WERI-Rb-1 (cell line): Measurements from ENCODE around the gene CYP39A1.

Source experiments
- DNase-seq: peaks from one replicate; pipeline ENCODE4 v3.0.0-alpha.2; 2020
- H3K27ac ChIP-seq: fragments of 250-450 bp; sonication (Bioruptor Pico); 2 replicates; pipeline ENCODE4 v1.5.1; 2020; ENCODE audit warnings: mild to moderate bottlenecking, moderate library complexity
- H3K27me3 ChIP-seq: fragments of 250-450 bp; sonication (Bioruptor Pico); 2 replicates; pipeline ENCODE4 v1.5.1; 2021; ENCODE audit warnings: mild to moderate bottlenecking, low read depth, moderate library complexity; ENCODE audit not compliant: insufficient read depth, severe bottlenecking
- H3K36me3 ChIP-seq: fragments of 250-450 bp; sonication (Bioruptor Pico); 2 replicates; pipeline ENCODE4 v1.5.1; 2020; ENCODE audit warnings: mild to moderate bottlenecking, moderate library complexity
- H3K4me3 ChIP-seq: 2 replicates; pipeline ENCODE4 v1.5.1; 2011; ENCODE audit warnings: low read depth, mild to moderate bottlenecking, control low read depth, low read length
- H3K9me3 ChIP-seq: fragments of 250-450 bp; sonication (Bioruptor Pico); 2 replicates; pipeline ENCODE4 v1.5.1; 2021; ENCODE audit warnings: mild to moderate bottlenecking, moderate library complexity; ENCODE audit not compliant: severe bottlenecking
- TF ChIP-seq, protein P1 (sequence below): IDR thresholded peaks from 2 replicates; pipeline ENCODE4 v1.5.1; 2011; ENCODE audit warnings: low read depth, mild to moderate bottlenecking, control low read depth, inconsistent platforms, low read length

Gene CYP39A1

DNA sequence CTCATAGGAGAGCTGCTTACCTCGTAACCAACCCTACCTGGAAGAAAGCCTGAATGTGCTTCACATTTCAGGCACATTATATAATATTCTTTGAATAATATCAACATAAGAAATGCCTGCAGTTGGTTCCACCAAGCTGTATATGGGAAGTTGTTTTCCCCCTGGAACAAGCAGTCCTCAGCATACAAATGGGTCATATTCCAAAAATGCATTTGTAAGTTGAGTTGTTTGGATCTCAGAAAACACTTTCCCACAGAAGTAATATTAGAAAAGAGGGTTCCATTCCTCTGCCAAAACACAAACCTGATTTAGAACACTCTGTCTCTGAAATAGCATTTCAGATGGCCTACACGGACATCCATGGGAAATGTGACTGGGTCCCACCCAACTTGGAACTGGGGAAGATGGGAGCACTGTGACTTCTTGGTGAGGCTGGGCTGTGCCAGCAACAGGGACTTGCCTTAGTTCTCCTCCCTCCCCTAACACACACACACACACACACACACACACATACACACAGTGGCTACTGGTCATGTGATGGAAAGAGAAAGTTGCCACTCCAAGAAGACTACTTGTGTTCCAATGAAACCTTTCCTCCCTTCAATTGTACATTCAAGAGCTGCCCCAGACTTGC, 150.0 kb downstream of the CYP39A1 start:
- DNase-seq: no peak
- Histone ChIP-seq H3K36me3 (no peaks in the 10 kb centered on the region), H3K9me3 (no peaks in the 10 kb centered on the region), H3K4me3 (no peak overlapping the region), H3K27ac (no peak overlapping the region), H3K27me3 (no peaks in the 10 kb centered on the region)
- TF ChIP-seq, protein P1, sequence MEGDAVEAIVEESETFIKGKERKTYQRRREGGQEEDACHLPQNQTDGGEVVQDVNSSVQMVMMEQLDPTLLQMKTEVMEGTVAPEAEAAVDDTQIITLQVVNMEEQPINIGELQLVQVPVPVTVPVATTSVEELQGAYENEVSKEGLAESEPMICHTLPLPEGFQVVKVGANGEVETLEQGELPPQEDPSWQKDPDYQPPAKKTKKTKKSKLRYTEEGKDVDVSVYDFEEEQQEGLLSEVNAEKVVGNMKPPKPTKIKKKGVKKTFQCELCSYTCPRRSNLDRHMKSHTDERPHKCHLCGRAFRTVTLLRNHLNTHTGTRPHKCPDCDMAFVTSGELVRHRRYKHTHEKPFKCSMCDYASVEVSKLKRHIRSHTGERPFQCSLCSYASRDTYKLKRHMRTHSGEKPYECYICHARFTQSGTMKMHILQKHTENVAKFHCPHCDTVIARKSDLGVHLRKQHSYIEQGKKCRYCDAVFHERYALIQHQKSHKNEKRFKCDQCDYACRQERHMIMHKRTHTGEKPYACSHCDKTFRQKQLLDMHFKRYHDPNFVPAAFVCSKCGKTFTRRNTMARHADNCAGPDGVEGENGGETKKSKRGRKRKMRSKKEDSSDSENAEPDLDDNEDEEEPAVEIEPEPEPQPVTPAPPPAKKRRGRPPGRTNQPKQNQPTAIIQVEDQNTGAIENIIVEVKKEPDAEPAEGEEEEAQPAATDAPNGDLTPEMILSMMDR: no peak

DNA sequence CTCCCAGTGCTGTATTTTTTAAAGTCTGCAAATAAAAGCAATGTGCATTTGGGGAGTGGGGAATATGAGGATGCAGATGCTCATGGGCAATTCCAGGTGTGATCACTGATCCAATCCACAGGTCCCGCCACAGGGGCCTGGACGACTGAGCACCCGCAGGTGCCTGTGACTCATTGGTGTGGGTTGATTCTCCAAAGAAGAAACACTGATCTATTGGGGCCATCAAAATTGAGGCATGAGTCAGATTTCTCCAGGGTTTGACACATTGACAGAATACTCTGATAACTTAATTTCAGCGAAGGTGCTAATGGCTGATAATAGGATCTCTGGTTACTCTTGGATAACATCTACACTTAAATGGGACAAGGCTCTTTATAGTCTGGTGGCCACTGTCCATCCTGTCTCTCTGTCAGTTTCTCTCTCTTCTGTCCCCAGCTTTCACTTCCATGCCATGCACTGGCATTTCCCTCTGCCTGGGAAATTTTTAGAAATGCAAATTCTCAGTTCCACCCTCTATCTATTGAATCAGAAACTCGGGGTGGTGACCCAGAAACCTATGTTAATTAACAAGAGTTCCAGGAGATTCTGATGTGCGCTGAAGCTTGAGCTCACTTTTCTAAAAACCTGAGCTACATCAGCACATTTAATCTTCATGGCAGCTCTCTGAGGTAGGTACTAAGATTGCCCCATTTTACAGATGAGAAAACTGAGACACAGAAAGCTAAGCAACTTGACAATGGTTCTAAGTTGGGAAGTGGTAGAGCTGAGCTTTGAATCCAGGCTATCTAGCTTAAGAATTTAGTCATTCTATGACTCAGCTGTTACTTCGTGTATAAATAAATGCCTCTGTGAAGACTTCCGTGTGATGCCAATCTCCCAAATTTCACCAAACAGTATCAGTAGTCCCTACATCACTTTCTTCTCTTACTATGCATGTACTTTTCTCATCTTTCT, 151.2 kb downstream of the CYP39A1 start:
- H3K36me3 ChIP-seq: no peaks in the 10 kb centered on the region
- no peak for DNase-seq
- no peak overlapping the region for H3K27ac ChIP-seq
- H3K4me3 ChIP-seq: no peak overlapping the region
- H3K27me3 ChIP-seq: no peaks in the 10 kb centered on the region
- TF ChIP-seq, protein P1: no peak
- H3K9me3 ChIP-seq: no peaks in the 10 kb centered on the region

DNA sequence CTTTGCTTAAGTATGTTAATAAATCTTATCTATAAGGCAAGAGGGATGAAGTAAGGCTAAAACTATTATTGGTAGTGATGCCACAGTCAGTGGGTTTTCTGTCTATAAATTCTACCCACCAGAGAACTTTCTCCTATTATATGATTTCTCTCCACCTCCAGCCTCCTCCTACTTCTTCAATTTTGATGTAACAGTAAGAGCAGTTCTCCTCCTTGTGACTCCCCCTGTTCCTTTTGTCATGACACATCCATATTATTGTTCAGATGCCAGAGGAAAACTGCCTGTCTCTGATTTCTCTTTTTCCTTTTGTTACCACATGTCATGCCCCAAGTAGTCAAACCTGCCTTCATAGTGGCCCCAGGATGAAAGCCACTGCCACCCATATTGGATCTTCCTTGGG, 152.2 kb downstream of the CYP39A1 start:
- TF ChIP-seq, protein P1: no peak
- H3K36me3 ChIP-seq: no peaks in the 10 kb centered on the region
- no peaks in the 10 kb centered on the region for H3K9me3 ChIP-seq
- H3K4me3 ChIP-seq: no peak overlapping the region
- no peak overlapping the region for H3K27ac ChIP-seq
- no peak for DNase-seq
- H3K27me3 ChIP-seq: no peaks in the 10 kb centered on the region
